ENCODE data around the gene TMEM154. TPM values are rescaled to one million over a fixed set of nuclear protein-coding genes. Genes with fewer than 3 reads are reported as not detected.

TMEM154 gene
- polyA plus RNA-seq, 3 donors: 24.7 to 157 (median 117) TPM

DNA sequence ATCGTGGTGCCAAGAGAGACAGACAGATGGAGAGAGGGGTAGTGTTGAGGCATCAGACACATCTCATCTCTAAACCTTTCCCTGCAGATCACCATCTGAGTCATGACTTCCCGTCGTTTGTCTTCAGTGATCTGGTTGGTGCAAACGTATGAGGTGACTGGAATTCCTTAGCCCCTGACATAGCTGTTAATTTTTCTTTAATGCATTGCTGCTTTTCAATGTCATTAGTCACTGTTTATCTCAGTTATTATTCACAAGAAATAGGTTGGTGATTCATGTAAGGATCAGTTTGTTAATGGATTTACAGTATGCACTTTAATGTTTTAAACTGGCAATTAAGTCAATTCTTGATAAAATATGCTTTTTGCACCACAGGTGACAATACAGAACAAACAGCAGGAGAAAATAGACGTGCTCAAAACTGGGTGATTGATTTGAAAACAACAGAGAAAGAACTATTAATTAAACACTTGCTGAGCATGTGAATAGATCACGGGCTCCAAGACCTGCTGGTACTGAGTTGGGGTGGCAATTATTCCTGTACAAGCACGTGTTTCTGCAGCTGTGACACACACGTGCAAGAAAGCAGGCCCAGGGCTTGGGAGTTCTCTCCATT is 1.3 kb upstream of the TMEM154 start:
- no peaks in the 10 kb centered on the region for H3K27me3 ChIP-seq (ENCODE audit: control insufficient read depth in 2 of 2, insufficient read depth in 2 of 2, low read length in 2 of 2)
- intact Hi-C loops (cut with micrococcal nuclease): no loop called here
- WGBS (ENCODE audit: insufficient coverage): 50% methylated on average over 2 of the region's 8 CpGs
- peak overlapping the region in 1 of 2 donors; percentile 88 for H3K27ac ChIP-seq (ENCODE audit: low read depth in 1 of 2, low read length in 2 of 2)
- peaks cover 54% of the 10 kb centered on the region for H3K4me1 Mint-ChIP-seq
- TF ChIP-seq, protein P1, sequence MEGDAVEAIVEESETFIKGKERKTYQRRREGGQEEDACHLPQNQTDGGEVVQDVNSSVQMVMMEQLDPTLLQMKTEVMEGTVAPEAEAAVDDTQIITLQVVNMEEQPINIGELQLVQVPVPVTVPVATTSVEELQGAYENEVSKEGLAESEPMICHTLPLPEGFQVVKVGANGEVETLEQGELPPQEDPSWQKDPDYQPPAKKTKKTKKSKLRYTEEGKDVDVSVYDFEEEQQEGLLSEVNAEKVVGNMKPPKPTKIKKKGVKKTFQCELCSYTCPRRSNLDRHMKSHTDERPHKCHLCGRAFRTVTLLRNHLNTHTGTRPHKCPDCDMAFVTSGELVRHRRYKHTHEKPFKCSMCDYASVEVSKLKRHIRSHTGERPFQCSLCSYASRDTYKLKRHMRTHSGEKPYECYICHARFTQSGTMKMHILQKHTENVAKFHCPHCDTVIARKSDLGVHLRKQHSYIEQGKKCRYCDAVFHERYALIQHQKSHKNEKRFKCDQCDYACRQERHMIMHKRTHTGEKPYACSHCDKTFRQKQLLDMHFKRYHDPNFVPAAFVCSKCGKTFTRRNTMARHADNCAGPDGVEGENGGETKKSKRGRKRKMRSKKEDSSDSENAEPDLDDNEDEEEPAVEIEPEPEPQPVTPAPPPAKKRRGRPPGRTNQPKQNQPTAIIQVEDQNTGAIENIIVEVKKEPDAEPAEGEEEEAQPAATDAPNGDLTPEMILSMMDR (IDR thresholded peaks at IDR 0.05): no peak
- peaks cover 21% of the 10 kb centered on the region for H4K20me1 ChIP-seq (ENCODE audit: insufficient read depth, low read length)
- H2AFZ ChIP-seq (ENCODE audit: insufficient read depth, low read depth, low read length, poor library complexity, severe bottlenecking): no peak overlapping the region
- H3K4me3 Mint-ChIP-seq: no peak overlapping the region
- DNase-seq: peak; percentile 38 to 73 (median 62)
- H3K9me3 ChIP-seq (replicated peaks in 1 of 2; ENCODE audit: control insufficient read depth in 1 of 2, insufficient read depth in 1 of 2, low read length in 2 of 2): no peaks in the 10 kb centered on the region
- H3K4me1 ChIP-seq (ENCODE audit: control insufficient read depth in 1 of 2, insufficient read depth in 2 of 2, low read length in 2 of 2): peaks cover 39 to 49% of the 10 kb centered on the region in 2 donors
- no peaks in the 10 kb centered on the region for H3K36me3 ChIP-seq (replicated peaks in 1 of 2; ENCODE audit: control insufficient read depth in 1 of 2, insufficient read depth in 2 of 2, low read length in 2 of 2)
- H3K9ac ChIP-seq (ENCODE audit: insufficient read depth, low read length, poor library complexity, severe bottlenecking): no peak overlapping the region
- H3K4me2 ChIP-seq (replicated peaks; ENCODE audit: extremely low read depth, low read length, poor library complexity, severe bottlenecking): no peak overlapping the region
- no peak overlapping the region for H3K4me3 ChIP-seq (replicated peaks in 1 of 3; ENCODE audit: low read depth in 2 of 3, low read length in 3 of 3)
- H3K36me3 Mint-ChIP-seq: peaks cover 13 to 16% of the 10 kb centered on the region in 2 donors
- H3K79me2 ChIP-seq (ENCODE audit: insufficient read depth, low read length): peaks cover 32% of the 10 kb centered on the region
- no peaks in the 10 kb centered on the region for H3K9me3 Mint-ChIP-seq
- H3K27me3 Mint-ChIP-seq (ENCODE audit: low read depth in 3 of 3): peaks cover 0 to 2% (median 0%) of the 10 kb centered on the region in 3 donors
- H3K27ac Mint-ChIP-seq: peak overlapping the region in 6 of 7 donors; percentile 71 to 97 (median 86)

DNA sequence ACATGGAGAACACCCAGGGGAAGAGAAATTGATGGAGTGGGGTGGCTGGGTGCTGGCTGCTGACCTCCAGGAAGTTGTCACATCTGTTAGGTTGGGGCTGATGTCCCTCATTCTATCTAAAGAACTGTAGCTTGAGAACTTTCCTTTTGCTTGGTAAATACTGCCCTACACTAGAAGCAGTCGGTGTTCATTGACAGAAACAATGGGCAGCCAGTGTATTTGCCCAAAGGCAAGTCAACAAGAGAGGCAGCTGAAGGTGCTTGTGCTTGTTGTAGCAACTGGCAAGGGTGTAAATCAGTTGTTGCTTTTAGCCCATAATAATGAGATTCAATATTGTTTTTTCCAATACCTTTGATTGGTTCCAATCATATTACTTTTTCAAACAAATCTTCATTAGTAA is 956 bp downstream of the TMEM154 start:
- H3K9ac ChIP-seq (ENCODE audit: insufficient read depth, low read length, poor library complexity, severe bottlenecking): peak overlapping the region; percentile 63
- H3K36me3 Mint-ChIP-seq: peaks cover 26 to 34% of the 10 kb centered on the region in 2 donors
- WGBS (ENCODE audit: insufficient coverage): 100% methylated on average over 1 of the region's 1 CpG
- peak overlapping the region; percentile 80 to 85 (median 85) for H3K4me3 ChIP-seq (replicated peaks in 1 of 3; ENCODE audit: low read depth in 2 of 3, low read length in 3 of 3)
- peaks cover 44% of the 10 kb centered on the region for H4K20me1 ChIP-seq (ENCODE audit: insufficient read depth, low read length)
- no peaks in the 10 kb centered on the region for H3K9me3 ChIP-seq (replicated peaks in 1 of 2; ENCODE audit: control insufficient read depth in 1 of 2, insufficient read depth in 1 of 2, low read length in 2 of 2)
- peak overlapping the region; percentile 81 for H3K4me2 ChIP-seq (replicated peaks; ENCODE audit: extremely low read depth, low read length, poor library complexity, severe bottlenecking)
- H2AFZ ChIP-seq (ENCODE audit: insufficient read depth, low read depth, low read length, poor library complexity, severe bottlenecking): peak overlapping the region; percentile 81
- intact Hi-C loops (cut with micrococcal nuclease): loop anchor here (5.0 kb wide), 1 partner anchor 37 kb away; no protein-coding TSS in a partner anchor
- peaks cover 8 to 12% of the 10 kb centered on the region in 2 donors for H3K36me3 ChIP-seq (replicated peaks in 1 of 2; ENCODE audit: control insufficient read depth in 1 of 2, insufficient read depth in 2 of 2, low read length in 2 of 2)
- H3K79me2 ChIP-seq (ENCODE audit: insufficient read depth, low read length): peaks cover 54% of the 10 kb centered on the region
- TF ChIP-seq, protein P1 (IDR thresholded peaks at IDR 0.05): no peak
- DNase-seq: no peak
- peak overlapping the region; percentile 31 to 95 (median 80) for H3K27ac Mint-ChIP-seq
- H3K4me3 Mint-ChIP-seq: peak overlapping the region; percentile 95 to 97
- peak overlapping the region in 1 of 2 donors; percentile 88 for H3K27ac ChIP-seq (ENCODE audit: low read depth in 1 of 2, low read length in 2 of 2)
- H3K4me1 ChIP-seq (ENCODE audit: control insufficient read depth in 1 of 2, insufficient read depth in 2 of 2, low read length in 2 of 2): peaks cover 45 to 59% of the 10 kb centered on the region in 2 donors
- peaks cover 62% of the 10 kb centered on the region for H3K4me1 Mint-ChIP-seq
- H3K9me3 Mint-ChIP-seq: no peaks in the 10 kb centered on the region
- H3K27me3 ChIP-seq (ENCODE audit: control insufficient read depth in 2 of 2, insufficient read depth in 2 of 2, low read length in 2 of 2): no peaks in the 10 kb centered on the region
- H3K27me3 Mint-ChIP-seq (ENCODE audit: low read depth in 3 of 3): peaks cover 0 to 2% (median 0%) of the 10 kb centered on the region in 3 donors
